ENCODE results near the gene FERMT1.
"Not testable (repeated sequence)": the region's sequence is repeated elsewhere in the genome, so short reads cannot be mapped to it uniquely, and the experiment has no call there.

FERMT1 gene

GRCh38 chr20:6034134-6034969 lies 88.5 kb downstream of the FERMT1 start:
- Histone ChIP-seq H3K27ac (no peak overlapping the region), H3K27me3 (ENCODE audit: insufficient read depth, low read depth, severe bottlenecking) (no peaks in the 10 kb centered on the region), H3K36me3 (peaks cover 43% of the 10 kb centered on the region), H3K4me3 (ENCODE audit: low read depth, low read length) (no peak overlapping the region), H3K9me3 (ENCODE audit: severe bottlenecking) (no peaks in the 10 kb centered on the region)
- TF ChIP-seq CTCF (IDR thresholded peaks at IDR 0.05; ENCODE audit: low read depth, low read length): no peak
- no peak for DNase-seq

- not testable (repeated sequence) for H3K27ac ChIP-seq; DNase-seq; H3K9me3 ChIP-seq (ENCODE audit: severe bottlenecking); H3K4me3 ChIP-seq (ENCODE audit: low read depth, low read length); H3K27me3 ChIP-seq (ENCODE audit: insufficient read depth, low read depth, severe bottlenecking)
- H3K36me3 ChIP-seq: peaks cover 36% of the 10 kb centered on the region
These were observed 89.9 kb downstream of the FERMT1 start for GRCh38 chr20:6032907-6033306.

GRCh38 chr20:6030453-6031080 lies 92.3 kb downstream of the FERMT1 start:
- H3K9me3 ChIP-seq (ENCODE audit: severe bottlenecking): no peaks in the 10 kb centered on the region
- H3K36me3 ChIP-seq: peaks cover 22% of the 10 kb centered on the region
- no peak overlapping the region for H3K4me3 ChIP-seq (ENCODE audit: low read depth, low read length)
- H3K27me3 ChIP-seq (ENCODE audit: insufficient read depth, low read depth, severe bottlenecking): no peaks in the 10 kb centered on the region
- no peak overlapping the region for H3K27ac ChIP-seq
- no peak for TF ChIP-seq CTCF (IDR thresholded peaks at IDR 0.05; ENCODE audit: low read depth, low read length)
- no peak for DNase-seq

- H3K36me3 ChIP-seq: peaks cover 22% of the 10 kb centered on the region
- no peaks in the 10 kb centered on the region for H3K27me3 ChIP-seq (ENCODE audit: insufficient read depth, low read depth, severe bottlenecking)
- peaks cover 7% of the 10 kb centered on the region for H3K9me3 ChIP-seq (ENCODE audit: severe bottlenecking)
- H3K27ac ChIP-seq: no peak overlapping the region
- H3K4me3 ChIP-seq (ENCODE audit: low read depth, low read length): no peak overlapping the region
- DNase-seq: no peak
- TF ChIP-seq CTCF (IDR thresholded peaks at IDR 0.05; ENCODE audit: low read depth, low read length): no peak
These were observed 93.3 kb downstream of the FERMT1 start for GRCh38 chr20:6029538-6029937.

GRCh38 chr20:6028818-6029217 lies 94.0 kb downstream of the FERMT1 start:
- Histone ChIP-seq H3K27ac (no peak overlapping the region), H3K9me3 (ENCODE audit: severe bottlenecking) (peaks cover 7% of the 10 kb centered on the region), H3K27me3 (ENCODE audit: insufficient read depth, low read depth, severe bottlenecking) (no peaks in the 10 kb centered on the region), H3K4me3 (ENCODE audit: low read depth, low read length) (no peak overlapping the region), H3K36me3 (peaks cover 22% of the 10 kb centered on the region)
- no peak for DNase-seq
- TF ChIP-seq CTCF (IDR thresholded peaks at IDR 0.05; ENCODE audit: low read depth, low read length): no peak

GRCh38 chr20:6026051-6026450 lies 96.8 kb downstream of the FERMT1 start:
- Histone ChIP-seq H3K4me3 (ENCODE audit: low read depth, low read length) (no peak overlapping the region), H3K36me3 (peaks cover 28% of the 10 kb centered on the region), H3K27ac (no peak overlapping the region), H3K9me3 (ENCODE audit: severe bottlenecking) (peaks cover 7% of the 10 kb centered on the region), H3K27me3 (ENCODE audit: insufficient read depth, low read depth, severe bottlenecking) (no peaks in the 10 kb centered on the region)
- DNase-seq: peak; percentile 30
- no peak for TF ChIP-seq CTCF (IDR thresholded peaks at IDR 0.05; ENCODE audit: low read depth, low read length)

Data from WERI-Rb-1 (cell line).